H1 (cell line): ENCODE results near the gene PGAM5. TPM values are rescaled to one million over a fixed set of nuclear protein-coding genes. Genes with fewer than 3 reads are reported as not detected.

Experiments used
- ASH2L ChIP-seq: fragments of 200-600, 300-600 bp; sonication (generic); IDR thresholded peaks from one replicate; pipeline ENCODE4 v1.7.1; 2017; ENCODE audit warnings: low read length
- CBX5 ChIP-seq: fragments of 300-800, 300-1000 bp; sonication (generic); IDR thresholded peaks from 2 replicates; pipeline ENCODE4 v1.7.1; 2016; ENCODE audit warnings: antibody characterized with exemption, low read length, low read depth
- GABPA ChIP-seq: IDR thresholded peaks from 2 replicates; pipeline ENCODE4 v1.6.1; 2011; ENCODE audit warnings: mild to moderate bottlenecking, low read length, moderate library complexity, borderline replicate concordance; ENCODE audit not compliant: insufficient read depth
- JUN ChIP-seq: IDR thresholded peaks from 2 replicates; pipeline ENCODE4 v1.6.1; 2011; ENCODE audit warnings: low read depth, mild to moderate bottlenecking, improper control_type of control experiment, low read length
- JUND ChIP-seq: IDR thresholded peaks from 2 replicates; pipeline ENCODE4 v1.6.1; 2011; ENCODE audit warnings: mild to moderate bottlenecking, improper control_type of control experiment, low read length
- NANOG ChIP-seq: IDR thresholded peaks from 2 replicates; pipeline ENCODE4 v1.6.1; 2011; ENCODE audit warnings: low read length, low read depth, mild to moderate bottlenecking, inconsistent platforms; ENCODE audit not compliant: insufficient read depth, poor library complexity, severe bottlenecking
- RFX5 ChIP-seq: IDR thresholded peaks from 2 replicates; pipeline ENCODE4 v1.6.1; 2011; ENCODE audit warnings: low read depth, low read length, improper control_type of control experiment, borderline replicate concordance
- SIRT6 ChIP-seq: IDR thresholded peaks from one replicate; pipeline ENCODE4 v1.7.1; 2012; ENCODE audit warnings: low read length, inconsistent platforms
- polyA plus RNA-seq, 7 experiments: library from polyadenylated mRNA; depleted of rRNA in 3 of 7; stranded (reverse) in 5 of 7; unstranded in 2 of 7; fragments of >200 nt in 5 of 7; fragments of 200-250 nt in 2 of 7; gene quantifications; 1 replicate in 5 of 7; 2 replicates in 1 of 7; 4 replicates in 1 of 7; pipeline versions ENCODE4 v1.2.1 to v1.2.3, GENCODE V29; 2011 to 2013; ENCODE audit warnings: missing spikeins in 2 of 7, mixed read lengths in 2 of 7
- total RNA-seq: library from RNA; stranded (reverse); fragmentation: NEBNext Ultra II Directional; extraction: Animal tissue kit (Norgen Biotek cat#: 25700); gene quantifications from 2 replicates; pipeline ENCODE4 v1.2.1, GENCODE V29; 2021

PGAM5 gene
- total and polyA plus RNA-seq, 2 of the 8 experiments (the other 6 are each of a cell fraction or from before 2014, with no cell fraction given): 66.4 to 84.0 TPM

GRCh38 chr12:132703641-132704040, 7.0 kb upstream of the PGAM5 start (continued):
- no peak for TF ChIP-seq RFX5
- TF ChIP-seq CBX5: no peak
- TF ChIP-seq GABPA: no peak
- TF ChIP-seq NANOG: no peak
- TF ChIP-seq JUND: no peak
- no peak for TF ChIP-seq SIRT6
- no peak for TF ChIP-seq ASH2L
- no peak for TF ChIP-seq JUN
